Hematopoietic multipotent progenitor cell treated with erythropoietin and hydrocortisone succinate and interleukin-3 and kit ligand, for 17 days (in vitro differentiated cells): ENCODE data around the gene ARSA.

Experiments used
- DNase-seq: peaks from one replicate; pipeline ENCODE4 v3.0.0-alpha.2; 2015; ENCODE audit warnings: low spot score

Gene ARSA

DNA sequence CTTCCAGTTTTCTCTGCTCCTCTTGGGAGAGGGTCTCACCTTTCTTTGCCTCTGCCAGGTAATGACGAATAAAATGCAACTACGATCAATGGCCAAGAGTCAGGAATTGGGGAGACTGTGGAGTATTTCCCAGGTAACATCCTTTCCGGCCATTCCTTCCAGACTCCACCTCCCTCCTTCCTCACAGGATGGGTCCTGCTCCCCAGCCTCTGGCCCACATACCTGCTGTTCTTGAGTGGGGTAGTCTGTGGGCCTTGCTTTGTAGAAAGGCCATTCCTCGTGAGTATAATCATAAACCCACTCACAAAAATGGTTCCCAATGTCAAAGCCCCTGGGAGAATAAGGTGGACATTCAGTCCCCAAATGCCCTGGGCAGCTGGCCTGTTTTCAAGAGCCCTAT is 48.2 kb downstream of the ARSA start:
- no peak for DNase-seq

GRCh38 chr22:50578776-50579310 is 49.1 kb downstream of the ARSA start:
- no peak for DNase-seq

GRCh38 chr22:50577987-50578775 is 49.8 kb downstream of the ARSA start, which contains the start of gene CPT1B:
Gene CPT1B (minus strand): TSS chr22:50578427. CDS start chr22:50577915, 512 bp downstream.
- DNase-seq, result no peak

GRCh38 chr22:50577697-50577986 is 50.3 kb downstream of the ARSA start:
- DNase-seq, result no peak

GRCh38 chr22:50576806-50577696 is 50.9 kb downstream of the ARSA start:
- no peak for DNase-seq

- DNase-seq, result no peak
Measured at GRCh38 chr22:50576070-50576469, 51.9 kb downstream of the ARSA start.

DNA sequence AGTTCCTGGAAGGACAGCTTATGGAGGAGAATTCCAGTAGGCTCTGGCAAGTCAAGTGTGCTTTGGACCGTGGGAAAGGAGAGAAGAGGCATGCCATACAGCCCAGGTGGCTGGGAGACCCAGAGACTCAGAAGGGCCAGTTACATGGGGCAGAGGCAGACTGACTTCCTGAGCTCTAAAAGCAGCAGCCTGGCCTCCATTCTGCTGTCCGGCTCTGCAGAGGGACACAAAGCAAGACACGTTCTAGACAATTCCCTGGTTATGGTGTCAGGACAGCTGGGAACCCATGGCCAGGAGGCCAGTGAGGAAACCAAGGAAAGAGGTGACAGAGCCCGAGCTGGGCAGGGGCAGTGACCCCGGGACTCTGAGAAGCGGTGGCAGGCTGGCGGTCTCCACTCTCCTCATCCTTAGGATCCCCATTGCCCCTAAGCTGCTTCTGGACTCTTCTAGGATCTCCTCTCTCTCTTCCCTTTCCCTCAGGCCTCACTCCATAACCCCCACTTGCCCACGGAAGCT is 52.5 kb downstream of the ARSA start:
- DNase-seq, result no peak
